Body of pancreas (tissue), 4 donors: Measurements from ENCODE around the gene EYS. TPM values are rescaled to one million over a fixed set of nuclear protein-coding genes. Genes with fewer than 3 reads are reported as not detected.

Experiments
- ATAC-seq: fragments of 150-250 bp; one replicate; pipeline ENCODE4 v1.9.1; 2016
- DNase-seq, 4 donors: peaks; one replicate each; pipeline ENCODE4 v3.0.0-alpha.2; 2019
- H3K27ac ChIP-seq, 4 donors: fragments of 200-600 bp; sonication (generic); 1 replicate in 3 of 4; 2 replicates in 1 of 4; pipeline versions ENCODE4 v1.5.1 to v1.6.1; 2016 to 2019; ENCODE audit warnings: mild to moderate bottlenecking in 1 of 4, mixed read lengths in 1 of 4, moderate library complexity in 1 of 4
- H3K27me3 ChIP-seq, 2 donors: fragments of 200-600 bp; sonication (generic); one replicate each; pipeline ENCODE4 v1.6.0; 2016; ENCODE audit warnings: mild to moderate bottlenecking in 1 of 2
- H3K36me3 ChIP-seq, 2 donors: fragments of 200-600 bp; sonication (generic); replicated peaks in 1 of 2; 2 replicates each; pipeline ENCODE4 v1.5.1; 2016; ENCODE audit warnings: low read depth in 2 of 2; ENCODE audit not compliant: insufficient read depth in 1 of 2
- H3K4me1 ChIP-seq: fragments of 200-600 bp; sonication (generic); one replicate; pipeline ENCODE4 v1.6.0; 2016
- H3K4me3 ChIP-seq, 2 donors: fragments of 200-600 bp; sonication (generic); 1 replicate in 1 of 2; 2 replicates in 1 of 2; pipeline ENCODE4 v1.5.1; 2016 to 2019
- H3K9me3 ChIP-seq, 3 donors: fragments of 200-600 bp; sonication (generic); 1 replicate in 2 of 3; 2 replicates in 1 of 3; pipeline ENCODE4 v1.5.1; 2016
- POLR2A ChIP-seq, 3 donors: fragments of 450-650 bp; IDR thresholded peaks; one replicate each; pipeline ENCODE4 v1.6.1; 2016; ENCODE audit warnings: antibody characterized with exemption in 3 of 3, mild to moderate bottlenecking in 2 of 3
- WGBS, 2 donors: methylation state at CpG; one replicate each; pipeline ENCODE4 v1.1.5; 2017; 5-methylcytosine and 5-hydroxymethylcytosine counted together
- intact Hi-C: fragments of 100-400 bp; cut with DNase I; formaldehyde crosslinking; loops from one replicate; pipeline ENCODE4 v1.15.1; 2023
- total RNA-seq, 2 donors: library from RNA; depleted of rRNA; stranded (reverse); fragments of >200 nt; gene quantifications; one replicate each; pipeline ENCODE4 v1.1.0, GENCODE V29; 2016
- TF ChIP-seq, protein P1 (sequence below), 7 experiments: fragments of 450-650 bp in 4 of 7; fragments of 200-600 bp in 3 of 7; sonication (generic) in 3 of 7; IDR thresholded peaks; one replicate each; pipeline ENCODE4 v1.5.1; 2016 to 2019; ENCODE audit warnings: antibody characterized with exemption in 7 of 7

The EYS gene
- total RNA-seq, 2 donors from 2014 or later, result 0.26 TPM; not detected in 1

- Histone ChIP-seq H3K9me3 (no peaks in the 10 kb centered on the region), H3K4me1 (no peaks in the 10 kb centered on the region), H3K36me3 (no peaks in the 10 kb centered on the region), H3K4me3 (no peak overlapping the region), H3K27me3 (no peaks in the 10 kb centered on the region), H3K27ac (no peak overlapping the region)
- no peak for DNase-seq
- intact Hi-C loops, result no loop called here
- ATAC-seq, result no peak
- 42 to 56% methylated on average over 4 of the region's 4 CpGs for WGBS, 2 donors
- no peak for TF ChIP-seq POLR2A (IDR thresholded peaks at IDR 0.05)
- TF ChIP-seq, protein P1, sequence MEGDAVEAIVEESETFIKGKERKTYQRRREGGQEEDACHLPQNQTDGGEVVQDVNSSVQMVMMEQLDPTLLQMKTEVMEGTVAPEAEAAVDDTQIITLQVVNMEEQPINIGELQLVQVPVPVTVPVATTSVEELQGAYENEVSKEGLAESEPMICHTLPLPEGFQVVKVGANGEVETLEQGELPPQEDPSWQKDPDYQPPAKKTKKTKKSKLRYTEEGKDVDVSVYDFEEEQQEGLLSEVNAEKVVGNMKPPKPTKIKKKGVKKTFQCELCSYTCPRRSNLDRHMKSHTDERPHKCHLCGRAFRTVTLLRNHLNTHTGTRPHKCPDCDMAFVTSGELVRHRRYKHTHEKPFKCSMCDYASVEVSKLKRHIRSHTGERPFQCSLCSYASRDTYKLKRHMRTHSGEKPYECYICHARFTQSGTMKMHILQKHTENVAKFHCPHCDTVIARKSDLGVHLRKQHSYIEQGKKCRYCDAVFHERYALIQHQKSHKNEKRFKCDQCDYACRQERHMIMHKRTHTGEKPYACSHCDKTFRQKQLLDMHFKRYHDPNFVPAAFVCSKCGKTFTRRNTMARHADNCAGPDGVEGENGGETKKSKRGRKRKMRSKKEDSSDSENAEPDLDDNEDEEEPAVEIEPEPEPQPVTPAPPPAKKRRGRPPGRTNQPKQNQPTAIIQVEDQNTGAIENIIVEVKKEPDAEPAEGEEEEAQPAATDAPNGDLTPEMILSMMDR (IDR thresholded peaks at IDR 0.05), result no peak
These were observed 914.5 kb downstream of the EYS start for GRCh38 chr6:64792534-64792933.

- TF ChIP-seq POLR2A (IDR thresholded peaks at IDR 0.05), result no peak
- TF ChIP-seq, protein P1 (IDR thresholded peaks at IDR 0.05), result no peak
- Histone ChIP-seq H3K4me1 (no peaks in the 10 kb centered on the region), H3K4me3 (no peak overlapping the region), H3K27me3 (no peaks in the 10 kb centered on the region), H3K36me3 (no peaks in the 10 kb centered on the region), H3K9me3 (no peaks in the 10 kb centered on the region), H3K27ac (no peak overlapping the region)
- WGBS, 2 donors, result 58 to 74% methylated on average over 3 of the region's 3 CpGs
- intact Hi-C loops, result no loop called here
- ATAC-seq, result no peak
- DNase-seq, result no peak
These were observed 917.5 kb downstream of the EYS start for GRCh38 chr6:64789476-64789875.

DNA sequence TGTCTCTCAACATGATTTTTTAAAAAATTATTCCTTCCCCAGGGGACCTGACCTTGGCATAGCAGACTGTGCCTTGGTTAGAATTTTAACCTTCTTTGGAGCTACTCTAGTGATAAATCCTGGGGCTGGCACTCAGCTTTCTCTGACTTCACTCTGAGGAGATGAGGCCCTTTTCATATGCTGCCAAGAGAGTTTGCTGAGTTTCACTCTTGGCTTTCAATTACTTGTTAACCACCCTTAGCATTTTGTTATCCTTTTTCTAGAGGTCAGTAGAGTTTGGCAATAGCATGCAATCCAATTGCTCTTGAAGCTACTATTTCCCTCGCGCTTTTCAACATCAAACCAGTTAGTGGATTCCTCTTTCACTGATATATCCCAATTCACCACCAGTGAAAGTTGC, 920.3 kb downstream of the EYS start:
- H3K4me1 ChIP-seq, result no peaks in the 10 kb centered on the region
- DNase-seq (no peak), ATAC-seq (no peak)
- 66 to 74% methylated on average over 2 of the region's 2 CpGs for WGBS, 2 donors
- H3K27me3 ChIP-seq, result no peaks in the 10 kb centered on the region
- TF ChIP-seq, protein P1 (IDR thresholded peaks at IDR 0.05), result no peak
- no peak for TF ChIP-seq POLR2A (IDR thresholded peaks at IDR 0.05)
- H3K27ac ChIP-seq, result no peak overlapping the region
- intact Hi-C loops, result no loop called here
- H3K9me3 ChIP-seq, result no peaks in the 10 kb centered on the region
- H3K36me3 ChIP-seq, result no peaks in the 10 kb centered on the region
- no peak overlapping the region for H3K4me3 ChIP-seq

GRCh38 chr6:64782877-64783276, 924.1 kb downstream of the EYS start:
- no peak overlapping the region for H3K27ac ChIP-seq

More at GRCh38 chr6:64782877-64783276, 924.1 kb downstream of the EYS start:
- Histone ChIP-seq H3K27me3 (no peaks in the 10 kb centered on the region), H3K4me3 (no peak overlapping the region), H3K4me1 (no peaks in the 10 kb centered on the region), H3K9me3 (no peaks in the 10 kb centered on the region), H3K36me3 (no peaks in the 10 kb centered on the region)
- TF ChIP-seq, protein P1 (IDR thresholded peaks at IDR 0.05), result no peak
- no peak for TF ChIP-seq POLR2A (IDR thresholded peaks at IDR 0.05)
- intact Hi-C loops, result no loop called here
- no peak for ATAC-seq
- DNase-seq, result no peak
- 66 to 78% methylated on average over 3 of the region's 3 CpGs for WGBS, 2 donors
